ENCODE results near the gene C1QTNF8. TPM values are rescaled to one million over a fixed set of nuclear protein-coding genes. Genes with fewer than 3 reads are reported as not detected.

The C1QTNF8 gene
- total and polyA plus RNA-seq, 12 donors: 0.15 TPM; not detected in 11

GRCh38 chr16:1063728-1064127 lies 32.3 kb downstream of the C1QTNF8 start:
- peaks cover 0 to 65% (median 52%) of the 10 kb centered on the region in 7 donors for H3K27me3 ChIP-seq
- intact Hi-C loops (cut with DNase I): no loop called here

DNA sequence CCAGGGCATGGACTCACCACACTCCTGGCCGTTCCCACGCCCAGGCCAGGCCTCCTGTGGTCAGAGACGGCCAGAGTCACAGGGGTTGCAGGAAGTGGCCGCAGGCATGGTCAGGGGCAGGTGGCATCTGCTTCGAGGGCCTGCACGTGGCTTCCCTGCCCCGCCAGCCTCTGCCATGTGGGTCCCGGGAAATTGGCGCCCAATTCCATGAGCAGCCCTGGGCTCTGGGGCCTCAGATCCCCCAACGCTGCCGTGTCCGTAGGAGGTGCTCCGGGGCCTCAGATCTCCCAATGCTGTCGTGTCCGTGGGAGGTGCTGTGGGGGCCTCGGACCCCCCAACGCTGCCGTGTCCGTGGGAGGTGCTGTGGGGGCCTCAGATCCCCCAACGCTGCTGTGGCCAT lies 33.1 kb downstream of the C1QTNF8 start:
- Histone ChIP-seq H3K9me3 (peaks cover 0 to 15% (median 0%) of the 10 kb centered on the region in 11 donors), H3K36me3 (no peaks in the 10 kb centered on the region), H3K4me1 (no peaks in the 10 kb centered on the region), H3K27ac (no peak overlapping the region), H3K27me3 (peaks cover 0 to 65% (median 50%) of the 10 kb centered on the region in 7 donors), H3K4me3 (no peak overlapping the region)
- ATAC-seq (no peak), DNase-seq (no peak)
- intact Hi-C loops (cut with DNase I): no loop called here
- WGBS, 2 donors: 74% methylated on average over 20 of the region's 20 CpGs
- TF ChIP-seq CTCF (IDR thresholded peaks at IDR 0.05): no peak

More at GRCh38 chr16:1063728-1064127, 32.3 kb downstream of the C1QTNF8 start:
- no peak for ATAC-seq
- Histone ChIP-seq H3K4me1 (no peaks in the 10 kb centered on the region), H3K36me3 (no peaks in the 10 kb centered on the region), H3K27ac (no peak overlapping the region), H3K4me3 (no peak overlapping the region), H3K9me3 (peaks cover 0 to 13% (median 0%) of the 10 kb centered on the region in 11 donors)
- no peak for DNase-seq
- 78% methylated on average over 21 of the region's 21 CpGs for WGBS, 2 donors
- no peak for TF ChIP-seq CTCF (IDR thresholded peaks at IDR 0.05)

DNA sequence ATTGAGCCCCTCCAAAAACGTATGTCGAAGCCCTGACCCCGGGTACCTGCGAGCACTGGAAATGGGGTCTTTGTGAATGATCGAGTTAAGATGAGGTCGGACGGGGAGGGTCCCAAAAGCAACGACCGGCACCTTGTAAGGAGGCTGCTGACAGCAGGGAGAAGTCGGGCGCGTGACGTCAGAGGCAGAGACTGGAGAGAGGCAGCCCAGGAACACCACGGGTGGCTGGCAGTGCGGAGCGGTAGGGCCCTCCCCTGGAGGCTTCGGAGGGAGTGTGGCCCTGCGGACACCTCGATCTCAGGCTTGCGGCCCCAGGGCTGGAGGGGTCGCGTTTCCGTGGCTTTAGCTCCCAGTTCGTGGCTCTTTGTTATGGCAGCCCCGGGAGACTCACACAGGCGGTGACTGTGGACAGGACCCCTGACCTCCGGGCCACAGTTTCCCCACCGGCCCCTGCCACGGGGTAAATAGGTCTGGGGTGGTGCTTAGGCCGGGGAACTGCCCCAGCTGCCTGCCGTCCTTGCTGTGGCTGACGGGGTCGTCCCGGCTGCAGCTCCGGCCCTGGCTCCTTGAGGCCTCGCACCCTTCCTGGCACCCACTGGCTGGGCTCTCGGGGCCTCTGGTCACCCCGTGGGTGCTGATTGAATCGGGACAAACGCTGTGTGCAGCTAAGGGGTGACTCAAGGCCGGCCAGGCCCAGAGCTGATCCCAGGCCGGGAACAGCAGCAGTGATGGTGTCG lies 34.1 kb downstream of the C1QTNF8 start:
- Histone ChIP-seq H3K36me3 (no peaks in the 10 kb centered on the region), H3K4me1 (no peaks in the 10 kb centered on the region), H3K27me3 (peaks cover 0 to 67% (median 50%) of the 10 kb centered on the region in 7 donors), H3K27ac (no peak overlapping the region), H3K9me3 (peaks cover 0 to 19% (median 3%) of the 10 kb centered on the region in 11 donors), H3K4me3 (no peak overlapping the region)
- WGBS, 2 donors: 82 to 83% methylated on average over 43 of the region's 43 CpGs
- intact Hi-C loops (cut with DNase I): no loop called here
- TF ChIP-seq CTCF (IDR thresholded peaks at IDR 0.05): no peak
- no peak for DNase-seq
- no peak for ATAC-seq

GRCh38 chr16:1060416-1061340 lies 35.4 kb downstream of the C1QTNF8 start:
- no peak for TF ChIP-seq CTCF (IDR thresholded peaks at IDR 0.05)
- Histone ChIP-seq H3K4me3 (no peak overlapping the region), H3K4me1 (no peaks in the 10 kb centered on the region), H3K27ac (no peak overlapping the region), H3K9me3 (peaks cover 0 to 26% (median 5%) of the 10 kb centered on the region in 11 donors), H3K36me3 (no peaks in the 10 kb centered on the region), H3K27me3 (peaks cover 0 to 60% (median 38%) of the 10 kb centered on the region in 7 donors)
- no peak for DNase-seq
- intact Hi-C loops (cut with DNase I): no loop called here
- 80% methylated on average over 42 of the region's 42 CpGs for WGBS, 2 donors
- no peak for ATAC-seq

All from heart right ventricle (tissue), 16 donors.